CD4-positive, alpha-beta memory T cell (primary cell): ENCODE measurements around the gene AKAP1. TPM values are rescaled to one million over a fixed set of nuclear protein-coding genes. Genes with fewer than 3 reads are reported as not detected.

ENCODE experiments used
- CTCF ChIA-PET: fragments of 350-600 bp; sonication (Branson Sonifier 250); formaldehyde crosslinking; loops from one replicate; lab custom pipeline; 2021; ENCODE audit warnings: inconsistent platforms; ENCODE audit not compliant: partially characterized antibody; lab: Charles Lee
- POLR2A ChIA-PET: fragments of 350-600 bp; sonication (Branson Sonifier 250); formaldehyde crosslinking; loops from one replicate; lab custom pipeline; 2021; ENCODE audit not compliant: partially characterized antibody; lab: Charles Lee
- DNase-seq, 5 donors: peaks; one replicate each; pipeline versions ENCODE4 v3.0.0 to v3.0.0-alpha.2; 2020 to 2022; ENCODE audit warnings: mixed read lengths in 1 of 5
- H3K27ac ChIP-seq: one replicate; pipeline ENCODE4 v1.7.0; 2013; ENCODE audit warnings: low read depth, low read length
- H3K27me3 ChIP-seq: 2 replicates; pipeline ENCODE4 v1.7.0; 2013; ENCODE audit warnings: mild to moderate bottlenecking, low read length, moderate library complexity; ENCODE audit not compliant: insufficient read depth
- H3K36me3 ChIP-seq: 2 replicates; pipeline ENCODE4 v1.7.0; 2013; ENCODE audit warnings: mild to moderate bottlenecking, low read length, moderate library complexity; ENCODE audit not compliant: insufficient read depth
- H3K4me1 ChIP-seq: 2 replicates; pipeline ENCODE4 v1.7.0; 2013; ENCODE audit warnings: mild to moderate bottlenecking, low read length, moderate library complexity; ENCODE audit not compliant: insufficient read depth
- H3K4me3 ChIP-seq, 2 donors: one replicate each; pipeline ENCODE4 v1.7.0; 2013; ENCODE audit warnings: low read length in 2 of 2, mild to moderate bottlenecking in 1 of 2
- H3K9me3 ChIP-seq, 2 donors: one replicate each; pipeline ENCODE4 v1.7.0; 2013; ENCODE audit warnings: low read length in 2 of 2, control low read depth in 1 of 2; ENCODE audit not compliant: control insufficient read depth in 1 of 2
- H3K27ac Mint-ChIP-seq, 7 donors: one replicate each; pipeline ENCODE4 v1.8.0; 2020 to 2021; ENCODE audit warnings: mixed read lengths in 7 of 7, mild to moderate bottlenecking in 6 of 7, inconsistent platforms in 3 of 7, moderate library complexity in 3 of 7
- H3K27me3 Mint-ChIP-seq, 2 donors: one replicate each; pipeline ENCODE4 v1.8.0; 2020 to 2021; ENCODE audit warnings: mixed read lengths in 2 of 2
- H3K36me3 Mint-ChIP-seq, 2 donors: one replicate each; pipeline ENCODE4 v1.8.0; 2020 to 2021; ENCODE audit warnings: mixed read lengths in 2 of 2, inconsistent platforms in 1 of 2, mild to moderate bottlenecking in 1 of 2
- H3K4me1 Mint-ChIP-seq, 4 donors: one replicate each; pipeline ENCODE4 v1.8.0; 2020 to 2021; ENCODE audit warnings: mixed read lengths in 4 of 4, mild to moderate bottlenecking in 1 of 4
- H3K4me3 Mint-ChIP-seq, 8 donors: one replicate each; pipeline ENCODE4 v1.8.0; 2020 to 2021; ENCODE audit warnings: mixed read lengths in 8 of 8, mild to moderate bottlenecking in 7 of 8, moderate library complexity in 6 of 8, inconsistent platforms in 3 of 8
- H3K9me3 Mint-ChIP-seq, 8 donors: one replicate each; pipeline ENCODE4 v1.8.0; 2020 to 2021; ENCODE audit warnings: mixed read lengths in 8 of 8, mild to moderate bottlenecking in 5 of 8, inconsistent platforms in 3 of 8, moderate library complexity in 1 of 8
- intact Hi-C: fragments of 100-400 bp; cut with micrococcal nuclease; formaldehyde crosslinking; loops from one replicate; pipeline ENCODE4 v1.15.1; 2023
- polyA plus RNA-seq, 2 donors: library from polyadenylated mRNA; unstranded; fragments of 300-500 nt; fragmentation: Illumina TruSeq; gene quantifications; one replicate each; pipeline ENCODE4 v1.2.3, GENCODE V29; 2021
- total RNA-seq, 2 experiments: library from RNA; stranded (reverse); gene quantifications; one replicate each; pipeline ENCODE4 v1.2.3, GENCODE V29; 2021

Gene AKAP1
- total and polyA plus RNA-seq, 4 experiments from 2014 or later = 9.8 to 35.7 (median 29.1) TPM

- POLR2A ChIA-PET = interaction anchor here (3.3 kb wide), 1 partner anchor 20 kb away, joined by 10 read pairs; the partner anchor contains the start of gene AKAP1
- Histone ChIP-seq H3K27ac (no peak overlapping the region), H3K36me3 (peaks cover 6% of the 10 kb centered on the region), H3K9me3 (no peaks in the 10 kb centered on the region), H3K4me3 (no peak overlapping the region), H3K4me1 (peaks cover 9% of the 10 kb centered on the region), H3K27me3 (no peaks in the 10 kb centered on the region)
- H3K9me3 Mint-ChIP-seq = no peaks in the 10 kb centered on the region
- CTCF ChIA-PET = no interaction called here
- H3K27me3 Mint-ChIP-seq = no peaks in the 10 kb centered on the region
- peak overlapping the region in 2 of 7 donors; percentile 7 to 79 for H3K27ac Mint-ChIP-seq
- no peak for DNase-seq
- H3K36me3 Mint-ChIP-seq = peaks cover 6 to 35% of the 10 kb centered on the region in 2 donors
- intact Hi-C loops = no loop called here
- H3K4me3 Mint-ChIP-seq = no peak overlapping the region
- peaks cover 9 to 17% (median 13%) of the 10 kb centered on the region in 4 donors for H3K4me1 Mint-ChIP-seq
Observed at GRCh38 chr17:57106107-57106835, 21.2 kb downstream of the AKAP1 start.

- Histone ChIP-seq H3K36me3 (peaks cover 6% of the 10 kb centered on the region), H3K4me1 (peaks cover 4% of the 10 kb centered on the region), H3K9me3 (no peaks in the 10 kb centered on the region), H3K27ac (no peak overlapping the region), H3K27me3 (no peaks in the 10 kb centered on the region), H3K4me3 (no peak overlapping the region)
- Mint-ChIP-seq H3K27ac (no peak overlapping the region), H3K36me3 (peaks cover 13 to 42% of the 10 kb centered on the region in 2 donors), H3K9me3 (no peaks in the 10 kb centered on the region), H3K27me3 (no peaks in the 10 kb centered on the region), H3K4me1 (peaks cover 4 to 11% (median 8%) of the 10 kb centered on the region in 4 donors), H3K4me3 (no peak overlapping the region)
- POLR2A ChIA-PET = interaction anchor here (3.3 kb wide), 1 partner anchor 21 kb away, joined by 10 read pairs; the partner anchor contains the start of gene AKAP1
- CTCF ChIA-PET = no interaction called here
- no peak for DNase-seq
- intact Hi-C loops = no loop called here
Observed at GRCh38 chr17:57106836-57107497, 21.9 kb downstream of the AKAP1 start.

GRCh38 chr17:57107498-57108101 is 22.6 kb downstream of the AKAP1 start:
- Histone ChIP-seq H3K27ac (no peak overlapping the region), H3K36me3 (peaks cover 6% of the 10 kb centered on the region), H3K27me3 (no peaks in the 10 kb centered on the region), H3K4me1 (peaks cover 3% of the 10 kb centered on the region), H3K9me3 (no peaks in the 10 kb centered on the region), H3K4me3 (no peak overlapping the region)
- intact Hi-C loops = no loop called here
- CTCF ChIA-PET = interaction anchor here (1.0 kb wide), 1 partner anchor 10 kb away, joined by 3 read pairs; no protein-coding TSS in a partner anchor
- Mint-ChIP-seq H3K9me3 (no peaks in the 10 kb centered on the region), H3K4me3 (no peak overlapping the region), H3K27ac (peak overlapping the region in 1 of 7 donors; percentile 41), H3K27me3 (no peaks in the 10 kb centered on the region), H3K36me3 (peaks cover 18 to 49% of the 10 kb centered on the region in 2 donors), H3K4me1 (peaks cover 3 to 8% (median 6%) of the 10 kb centered on the region in 4 donors)
- POLR2A ChIA-PET = interaction anchor here (3.3 kb wide), 1 partner anchor 22 kb away, joined by 10 read pairs; the partner anchor contains the start of gene AKAP1
- DNase-seq = no peak

GRCh38 chr17:57108671-57109392 is 23.8 kb downstream of the AKAP1 start:
- Mint-ChIP-seq H3K27me3 (no peaks in the 10 kb centered on the region), H3K27ac (no peak overlapping the region), H3K36me3 (peaks cover 18 to 56% of the 10 kb centered on the region in 2 donors), H3K4me3 (no peak overlapping the region), H3K4me1 (peaks cover under 1 to 7% (median 2%) of the 10 kb centered on the region in 4 donors), H3K9me3 (no peaks in the 10 kb centered on the region)
- no peaks in the 10 kb centered on the region for H3K27me3 ChIP-seq
- intact Hi-C loops = no loop called here
- ChIA-PET POLR2A (interaction anchor here (3.3 kb wide), 1 partner anchor 23 kb away, joined by 10 read pairs; the partner anchor contains the start of gene AKAP1), CTCF (interaction anchor here (0.7 to 1.0 kb wide), 3 partner anchors 8 to 22 kb away, joined by 3 to 4 read pairs (median 3); no protein-coding TSS in a partner anchor)
- no peak overlapping the region for H3K4me3 ChIP-seq
- no peak overlapping the region for H3K27ac ChIP-seq
- no peak for DNase-seq
- peaks cover 3% of the 10 kb centered on the region for H3K4me1 ChIP-seq
- H3K9me3 ChIP-seq = no peaks in the 10 kb centered on the region
- H3K36me3 ChIP-seq = peaks cover 6% of the 10 kb centered on the region

- H3K27me3 Mint-ChIP-seq = no peaks in the 10 kb centered on the region
- peaks cover 0 to 7% (median under 1%) of the 10 kb centered on the region in 4 donors for H3K4me1 Mint-ChIP-seq
- no peak overlapping the region for H3K4me3 Mint-ChIP-seq
- no peak overlapping the region for H3K27ac ChIP-seq
- CTCF ChIA-PET = interaction anchor here (0.7 kb wide), 2 partner anchors 8 to 23 kb away, joined by 3 to 4 read pairs; no protein-coding TSS in a partner anchor
- peaks cover 3% of the 10 kb centered on the region for H3K4me1 ChIP-seq
- no peaks in the 10 kb centered on the region for H3K27me3 ChIP-seq
- H3K36me3 Mint-ChIP-seq = peaks cover 22 to 58% of the 10 kb centered on the region in 2 donors
- no peak overlapping the region for H3K4me3 ChIP-seq
- POLR2A ChIA-PET = no interaction called here
- peak overlapping the region in 2 of 7 donors; percentile 9 to 22 for H3K27ac Mint-ChIP-seq
- no peaks in the 10 kb centered on the region for H3K9me3 ChIP-seq
- H3K36me3 ChIP-seq = peaks cover 6% of the 10 kb centered on the region
- DNase-seq = no peak
- H3K9me3 Mint-ChIP-seq = no peaks in the 10 kb centered on the region
- intact Hi-C loops = no loop called here
Observed at GRCh38 chr17:57109393-57110151, 24.5 kb downstream of the AKAP1 start.

GRCh38 chr17:57110152-57110542 is 25.1 kb downstream of the AKAP1 start:
- H3K4me3 ChIP-seq = no peak overlapping the region

More at GRCh38 chr17:57110152-57110542, 25.1 kb downstream of the AKAP1 start:
- intact Hi-C loops = no loop called here
- Mint-ChIP-seq H3K4me1 (peaks cover 0 to 7% (median under 1%) of the 10 kb centered on the region in 4 donors), H3K27ac (peak overlapping the region in 2 of 7 donors; percentile 9 to 22), H3K36me3 (peaks cover 22 to 55% of the 10 kb centered on the region in 2 donors), H3K9me3 (no peaks in the 10 kb centered on the region), H3K27me3 (no peaks in the 10 kb centered on the region), H3K4me3 (no peak overlapping the region)
- H3K27ac ChIP-seq = no peak overlapping the region
- ChIA-PET POLR2A (no interaction called here), CTCF (no interaction called here)
- peaks cover 3% of the 10 kb centered on the region for H3K4me1 ChIP-seq
- H3K27me3 ChIP-seq = no peaks in the 10 kb centered on the region
- H3K36me3 ChIP-seq = peaks cover 9% of the 10 kb centered on the region
- DNase-seq = no peak
- H3K9me3 ChIP-seq = no peaks in the 10 kb centered on the region
